GM21737 (cell line): ENCODE data around the gene ARID3C.

Source experiments
- ATAC-seq: cut with Tn5 transposase; IDR thresholded peaks from one replicate; pipeline ENCODE4 v1.9.1; 2021; ENCODE audit warnings: mild to moderate bottlenecking, moderate library complexity; ENCODE audit not compliant: unreplicated experiment

ARID3C gene

DNA sequence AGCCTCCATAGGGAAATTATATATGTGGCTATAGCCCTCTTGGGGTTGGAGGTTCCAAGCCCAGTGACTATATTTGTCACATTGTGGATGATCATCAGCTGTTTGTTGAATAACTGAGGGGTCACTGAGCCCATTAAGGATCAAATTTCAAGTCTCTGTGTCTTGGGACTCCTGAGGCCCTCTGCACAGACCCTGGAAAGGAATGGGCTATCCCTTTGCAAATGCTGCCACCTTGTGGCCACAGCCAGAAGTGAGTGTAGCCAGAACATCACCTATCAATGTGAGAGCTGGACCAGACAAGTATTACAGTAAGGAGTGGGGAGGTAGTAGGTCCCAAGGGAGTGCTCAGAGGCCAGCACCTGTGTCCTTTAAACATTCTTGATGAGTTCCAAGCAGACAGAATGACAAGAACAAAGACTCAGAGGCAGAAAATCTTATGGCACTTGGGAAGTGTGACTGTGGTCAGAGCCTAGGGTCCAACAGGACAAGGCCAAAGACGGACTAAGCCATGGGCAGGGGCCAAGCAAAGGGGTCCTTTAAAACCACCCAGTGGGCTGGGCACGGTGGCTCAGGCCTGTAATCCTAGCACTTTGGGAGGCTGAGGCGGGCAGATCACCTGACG, 25.1 kb downstream of the ARID3C start:
- peak; percentile 59 for ATAC-seq

DNA sequence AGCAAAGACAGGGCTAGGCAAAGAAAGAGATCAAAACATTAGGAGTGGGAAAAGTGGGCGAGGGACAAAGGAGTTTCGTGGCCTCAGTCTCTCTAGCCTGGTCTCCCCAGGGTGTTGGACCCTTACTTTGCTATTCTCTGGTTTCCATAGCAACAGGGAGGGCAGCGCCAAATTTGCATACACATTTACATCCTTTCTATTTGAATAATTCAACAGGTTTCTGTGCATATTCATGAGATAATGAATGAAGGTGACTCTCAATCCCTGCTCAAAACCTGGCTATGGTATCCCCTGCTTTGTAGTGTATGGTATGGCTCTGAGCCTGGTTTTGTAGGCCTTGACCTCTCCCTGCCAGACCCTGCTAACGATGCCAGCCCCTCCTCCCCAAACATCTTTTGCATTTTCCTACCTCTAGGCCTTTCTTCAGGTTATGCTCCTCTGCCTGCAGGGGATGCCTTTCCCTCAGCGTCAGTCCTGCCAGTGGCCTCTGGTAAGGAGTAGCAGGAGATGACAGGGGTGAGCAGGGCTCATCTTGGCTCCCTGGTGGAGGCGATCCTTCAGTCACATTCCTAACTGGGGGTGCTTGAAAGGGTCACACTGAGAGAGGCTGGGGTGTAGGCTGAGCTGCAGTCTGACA, 26.8 kb downstream of the ARID3C start:
- no peak for ATAC-seq

DNA sequence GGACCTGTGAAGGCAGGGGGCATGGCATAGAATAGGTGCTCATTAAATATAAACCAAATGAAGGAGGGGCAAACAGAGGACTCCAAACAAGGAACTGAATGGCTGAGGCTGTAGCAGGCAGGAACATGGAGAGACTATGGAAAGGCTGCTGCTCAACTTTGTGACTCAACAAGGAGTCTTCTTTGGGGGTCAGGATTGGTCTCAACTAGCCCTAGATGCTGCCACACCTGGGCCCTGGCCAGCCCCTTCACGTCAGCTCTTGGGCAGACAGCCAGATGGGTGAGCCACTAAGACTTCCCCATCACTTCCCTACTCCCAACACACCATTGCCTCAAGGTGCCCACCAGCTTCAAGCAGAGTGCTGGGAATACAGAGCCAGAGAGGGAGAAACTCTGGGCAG, 28.0 kb downstream of the ARID3C start:
- ATAC-seq = no peak

DNA sequence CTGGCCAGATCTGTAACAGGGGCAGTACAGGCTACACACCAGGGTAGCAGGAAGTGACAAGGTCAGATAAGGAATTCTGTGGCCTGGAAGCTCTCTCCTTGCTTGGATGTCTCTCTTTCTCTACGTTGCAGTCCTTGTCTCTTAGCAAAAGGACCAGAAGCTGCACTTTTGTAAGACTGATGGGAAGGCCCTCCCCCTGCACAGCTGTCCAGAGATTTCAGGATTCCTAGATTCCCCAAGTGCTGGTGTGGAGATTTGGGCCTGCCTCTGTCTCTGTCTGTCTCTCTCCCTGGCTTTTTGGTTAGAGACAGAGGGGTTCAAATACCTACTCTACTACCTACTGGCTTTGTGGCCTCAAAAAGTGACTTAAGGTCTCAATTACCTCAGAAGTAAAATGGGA, 29.3 kb downstream of the ARID3C start:
- ATAC-seq = no peak

DNA sequence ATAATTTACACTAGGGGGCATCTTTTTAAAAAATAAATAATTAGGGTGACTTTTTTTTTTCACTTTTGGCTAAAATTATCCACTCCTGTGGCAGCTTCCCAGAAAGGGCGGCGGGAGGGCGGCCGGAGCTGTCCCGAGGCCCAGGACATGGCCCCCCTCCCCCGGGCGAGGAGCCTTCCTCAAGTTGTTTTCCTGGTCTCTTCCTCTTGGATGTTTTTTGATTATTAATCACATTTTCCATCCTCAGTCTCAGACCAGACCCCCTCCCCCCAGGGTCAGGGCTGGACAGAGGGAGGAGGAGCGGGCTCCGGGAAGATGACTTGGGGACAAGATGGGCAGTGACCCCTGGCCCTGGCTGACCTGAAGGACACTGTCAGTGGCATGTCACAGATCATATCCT, 34.7 kb downstream of the ARID3C start:
- ATAC-seq = no peak

DNA sequence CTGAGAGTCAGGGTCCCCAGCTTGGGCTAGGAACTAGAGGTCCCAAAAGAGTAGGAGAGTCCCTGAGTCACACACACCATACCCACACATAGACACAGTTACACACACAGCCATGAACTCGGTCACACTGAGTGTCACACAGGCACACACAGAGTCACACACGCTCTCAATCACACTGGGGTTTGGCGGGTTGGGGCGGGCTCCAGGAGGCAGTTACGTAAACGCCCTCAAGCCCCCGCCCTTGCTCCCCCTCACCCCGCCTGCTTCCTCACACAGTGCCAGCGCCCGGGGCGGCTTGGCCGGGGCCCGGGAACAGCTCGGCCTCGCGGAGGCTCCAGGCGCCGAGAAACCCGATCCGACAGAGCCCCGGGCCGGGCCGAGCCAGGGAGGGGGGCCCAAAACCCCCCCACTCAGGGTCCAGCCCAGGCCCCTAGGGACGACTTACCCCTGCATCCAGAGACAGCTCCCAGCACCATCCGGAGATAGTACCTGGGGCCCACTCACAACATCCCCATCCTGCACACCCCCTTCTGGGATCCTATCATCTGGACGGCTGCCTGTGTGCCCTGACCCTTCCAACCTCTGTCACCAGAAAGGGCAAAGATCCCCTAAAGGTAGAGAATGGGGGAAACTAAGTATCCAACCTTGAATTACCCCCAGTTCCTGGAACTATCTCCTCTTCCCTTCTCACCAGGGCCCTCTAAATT, 35.8 kb downstream of the ARID3C start:
- no peak for ATAC-seq

DNA sequence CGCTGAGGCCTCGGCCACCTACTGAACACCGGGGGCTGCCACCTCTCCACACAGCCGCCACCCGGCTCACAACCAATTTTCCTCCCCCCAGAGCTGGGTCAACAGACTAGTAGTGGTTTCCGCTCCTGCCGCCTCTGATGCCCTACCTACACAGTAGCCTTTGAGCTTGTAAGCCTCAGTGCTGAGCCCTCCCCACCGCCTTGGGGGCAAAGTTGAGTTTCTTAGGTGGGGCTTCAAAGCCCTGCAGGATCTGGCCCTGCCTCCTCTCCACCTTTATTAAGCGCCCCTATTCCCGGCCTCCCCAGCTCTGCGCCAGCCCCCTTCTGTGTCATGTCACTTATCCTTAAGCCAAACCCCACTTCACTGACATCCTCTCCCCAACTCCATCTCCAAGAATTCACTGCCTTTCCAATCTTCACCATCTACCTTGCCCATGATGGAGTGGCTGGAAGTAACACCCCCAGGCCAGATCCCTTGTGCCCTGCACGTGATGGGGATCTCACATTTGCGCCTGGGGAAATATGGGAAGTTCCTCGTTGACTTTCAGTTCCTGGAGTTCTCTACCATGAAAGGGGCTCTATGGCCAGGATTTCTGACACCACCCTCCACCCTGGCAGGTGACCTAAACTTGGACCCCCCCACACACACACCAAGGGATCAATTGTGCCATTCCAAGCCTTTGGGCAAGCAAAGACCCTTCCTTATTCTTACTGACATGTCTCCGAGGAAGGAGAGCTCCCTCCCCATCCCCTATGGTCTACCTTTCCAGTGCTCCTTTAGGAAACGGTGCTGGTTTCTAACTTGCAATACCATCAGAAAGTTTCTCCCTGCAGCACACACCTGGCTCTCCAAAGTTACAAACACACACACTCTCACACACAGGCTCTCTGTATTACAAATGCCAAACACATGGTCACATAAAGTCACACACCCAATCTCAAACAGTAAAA, 36.7 kb downstream of the ARID3C start:
- no peak for ATAC-seq

DNA sequence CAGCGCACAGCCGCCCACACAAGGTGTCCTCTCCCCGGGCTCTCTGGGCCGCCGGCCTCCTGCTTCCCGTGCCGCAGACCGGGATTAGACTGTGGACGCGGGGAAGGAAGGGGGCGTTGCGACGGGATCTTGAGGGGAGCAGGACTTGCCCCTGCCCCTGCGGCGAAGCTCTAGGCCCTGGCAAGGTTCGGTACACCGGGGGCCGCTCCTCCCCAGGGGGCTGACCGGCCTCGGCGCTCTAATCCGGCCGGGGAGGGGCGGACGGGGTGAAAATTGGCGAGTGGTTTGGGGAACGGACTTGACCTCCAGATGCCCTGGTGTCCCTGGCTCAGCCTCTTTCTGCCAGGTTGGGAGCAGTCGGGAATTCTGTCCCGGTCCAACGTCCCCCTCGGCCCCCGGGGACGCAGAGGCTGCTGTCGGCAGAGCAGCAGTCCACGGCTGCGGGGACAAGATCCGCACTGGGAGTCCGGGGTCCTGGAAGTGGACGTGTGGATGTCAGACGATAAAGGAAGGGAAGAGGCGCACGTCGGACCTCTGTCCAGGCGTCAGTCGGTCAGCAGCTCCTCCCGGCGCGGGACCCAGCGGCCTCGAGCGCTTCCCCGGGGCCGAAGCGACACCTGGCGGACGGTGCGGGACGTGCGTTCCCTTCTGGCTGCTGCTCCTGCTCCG, 37.5 kb downstream of the ARID3C start:
- ATAC-seq = no peak

DNA sequence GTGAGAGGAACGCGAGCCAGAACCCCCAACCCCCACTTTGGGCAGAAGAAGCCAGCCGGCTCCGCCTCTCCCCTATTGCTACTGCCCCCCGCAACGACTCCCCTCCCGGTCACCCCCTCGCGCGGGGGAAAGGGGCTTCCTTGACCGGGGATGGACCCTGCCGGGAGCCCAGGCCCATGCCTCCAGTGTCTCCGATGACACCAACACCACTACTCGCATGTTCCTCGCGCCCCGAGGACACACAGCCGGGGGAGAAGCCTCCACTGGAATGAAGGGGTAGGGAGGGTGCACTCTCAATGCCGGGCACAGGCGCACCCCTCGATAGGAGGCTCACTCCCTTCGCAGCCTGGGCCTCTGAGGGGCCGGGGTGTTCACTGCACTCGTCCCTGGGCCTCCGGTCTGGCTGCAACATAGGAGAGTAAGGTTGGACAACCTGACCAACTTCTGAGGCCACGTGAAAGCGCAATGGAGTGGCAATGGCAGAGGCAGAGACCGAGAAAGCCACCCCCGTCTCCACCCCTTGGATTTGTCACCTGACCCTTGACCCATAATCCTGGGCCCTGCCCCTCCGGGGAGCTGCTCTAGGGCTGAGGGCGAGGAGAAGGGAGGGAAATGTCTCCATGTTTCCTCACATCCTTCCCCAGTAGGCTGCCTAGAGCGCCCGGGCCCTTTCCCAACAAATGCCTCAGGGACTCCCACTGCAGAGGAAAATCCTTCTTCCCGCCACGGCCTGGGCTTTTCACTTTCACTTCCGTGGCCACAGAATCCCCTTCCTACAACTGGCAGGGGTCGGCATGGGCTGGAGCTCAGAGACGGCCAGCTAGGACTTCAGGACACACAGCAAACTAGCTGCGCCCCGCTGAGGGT, 38.3 kb downstream of the ARID3C start:
- no peak for ATAC-seq

DNA sequence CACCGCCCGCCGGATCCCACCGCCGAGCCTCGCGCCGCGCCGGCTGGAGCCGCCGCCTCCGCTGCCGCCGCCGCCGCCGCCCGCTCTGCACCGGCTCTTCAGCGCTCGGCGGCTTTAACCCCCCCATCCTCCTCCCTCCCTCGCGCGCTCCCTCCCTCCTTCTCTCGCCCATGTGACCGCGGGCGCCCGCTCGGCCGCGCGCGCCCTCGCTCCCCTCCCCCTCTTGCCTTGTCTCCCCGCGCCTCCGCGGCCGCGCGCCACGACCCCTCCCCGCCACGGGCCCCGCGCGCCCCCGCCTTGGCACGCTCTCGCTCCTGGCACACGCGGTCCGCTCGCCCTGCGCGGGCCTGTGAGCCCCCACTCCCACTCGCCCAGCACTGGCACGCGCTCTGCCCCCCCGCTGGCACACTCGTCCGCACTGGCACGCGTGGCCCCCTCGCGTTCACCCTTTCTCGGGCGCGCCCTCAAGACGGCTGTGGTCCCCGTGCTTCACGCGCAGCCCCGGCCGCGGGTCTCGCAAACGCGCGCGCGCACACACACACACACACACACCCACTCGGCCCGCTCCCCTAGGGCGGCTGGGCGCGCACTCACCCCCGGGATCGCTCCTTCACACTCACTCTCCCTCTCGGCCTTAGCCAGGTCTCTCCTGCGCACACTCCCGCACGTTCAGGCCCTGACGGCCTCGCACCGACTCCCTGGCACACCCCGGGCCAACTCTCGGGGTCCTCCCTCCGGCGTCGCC, 39.1 kb downstream of the ARID3C start, which contains the start of gene CNTFR:
Gene CNTFR (minus strand): TSS at position 89 of the 745 bp plus-strand sequence. CDS start 20,743 bp downstream, outside the sequence.
- ATAC-seq = no peak

DNA sequence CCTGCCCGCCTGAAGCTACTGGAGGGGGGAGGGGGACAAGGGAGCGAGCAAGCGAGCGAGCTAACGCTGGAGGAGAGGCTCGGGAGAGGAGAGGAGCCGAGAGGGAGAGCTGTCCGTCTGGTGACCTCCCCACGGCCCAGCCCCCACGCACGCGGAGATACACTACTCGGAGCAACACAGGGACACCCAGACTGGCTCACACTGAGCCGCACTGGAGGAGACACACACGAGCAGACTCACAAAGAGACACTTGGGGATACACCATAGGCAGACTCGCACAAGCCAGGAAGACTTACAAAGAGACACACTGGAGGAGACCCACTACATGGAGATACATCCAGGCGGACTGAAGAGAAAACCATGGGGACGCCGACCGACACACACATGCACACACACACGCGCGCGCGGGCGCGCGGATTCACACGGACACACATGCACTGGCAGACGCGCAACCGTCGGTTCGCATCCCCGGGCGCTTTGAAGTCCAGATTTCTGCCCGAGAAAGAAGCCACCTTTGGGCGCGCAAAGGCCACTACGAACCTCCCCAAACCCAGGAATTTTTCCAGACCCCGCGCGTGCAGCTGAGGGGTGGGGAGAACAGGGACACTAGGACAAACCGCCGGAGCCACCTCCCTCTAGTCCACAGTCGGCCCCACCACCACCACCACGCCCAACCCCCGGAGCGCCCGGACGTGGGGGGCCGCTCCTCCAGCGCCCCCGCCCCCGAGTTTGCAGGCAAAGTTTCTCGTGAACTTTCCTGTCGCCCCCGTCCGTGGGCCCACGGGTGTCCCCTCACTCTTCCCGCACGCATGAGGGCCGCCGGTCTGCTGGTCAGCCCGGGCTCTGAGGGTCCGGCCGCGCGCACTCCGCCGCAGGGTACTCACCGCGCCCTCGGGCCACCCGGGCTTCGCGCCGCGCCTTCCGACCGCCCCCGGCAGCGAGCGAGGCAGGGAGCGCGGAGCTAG, 39.9 kb downstream of the ARID3C start:
- ATAC-seq = no peak

DNA sequence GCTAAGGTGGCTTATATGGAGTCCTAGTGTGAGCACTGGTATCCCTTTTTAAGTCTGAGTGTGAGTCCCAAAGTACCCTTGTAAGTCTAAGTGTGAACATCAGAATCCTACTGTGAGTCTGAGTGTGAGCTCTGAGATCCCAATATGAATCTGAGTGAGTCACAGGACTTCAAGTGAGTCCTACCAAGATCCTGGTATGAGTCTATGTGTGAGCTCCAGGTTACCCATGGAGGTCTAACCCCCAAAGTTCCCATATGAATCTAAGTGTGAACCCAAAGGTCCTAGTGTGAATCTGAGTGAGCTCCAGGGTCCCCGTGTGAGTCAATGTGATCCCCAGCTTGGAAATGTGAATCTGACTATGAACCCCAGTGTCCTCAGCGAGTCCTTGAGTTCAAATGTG, 41.6 kb downstream of the ARID3C start:
- no peak for ATAC-seq

DNA sequence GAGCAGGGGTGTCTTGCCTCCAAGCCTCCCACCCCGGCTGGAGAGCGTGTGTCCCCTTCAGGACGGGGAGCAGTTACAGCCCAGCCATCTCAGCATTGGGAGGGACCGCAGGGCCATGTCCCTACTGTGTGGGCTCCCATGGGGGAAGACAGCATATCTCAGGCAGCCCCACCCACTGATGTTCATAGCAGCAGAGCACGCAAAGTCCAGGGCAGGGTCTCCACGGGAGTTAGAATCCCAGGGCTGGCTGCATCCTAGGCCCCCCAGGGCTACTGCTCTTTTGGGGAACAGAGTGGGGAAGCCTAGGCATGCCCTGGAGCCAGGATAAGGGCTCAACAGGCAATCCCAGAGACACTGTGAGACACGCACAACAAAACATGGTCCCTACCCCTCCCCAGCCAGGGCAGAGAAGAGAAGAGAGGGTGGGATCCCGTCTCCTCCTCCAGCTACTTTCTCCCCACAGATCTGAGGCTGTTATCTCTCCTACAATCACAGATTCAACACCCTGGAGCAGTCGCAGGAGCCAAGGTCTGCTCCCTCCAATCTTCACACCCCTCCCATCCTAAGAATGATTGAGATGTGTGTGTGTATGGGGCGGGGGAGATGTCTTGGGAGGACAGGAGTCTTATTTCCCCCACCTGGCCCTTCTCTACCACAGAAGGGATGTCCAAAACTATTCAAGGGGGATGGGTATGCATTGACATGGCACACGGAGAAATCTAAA, 42.8 kb downstream of the ARID3C start:
- ATAC-seq = no peak

DNA sequence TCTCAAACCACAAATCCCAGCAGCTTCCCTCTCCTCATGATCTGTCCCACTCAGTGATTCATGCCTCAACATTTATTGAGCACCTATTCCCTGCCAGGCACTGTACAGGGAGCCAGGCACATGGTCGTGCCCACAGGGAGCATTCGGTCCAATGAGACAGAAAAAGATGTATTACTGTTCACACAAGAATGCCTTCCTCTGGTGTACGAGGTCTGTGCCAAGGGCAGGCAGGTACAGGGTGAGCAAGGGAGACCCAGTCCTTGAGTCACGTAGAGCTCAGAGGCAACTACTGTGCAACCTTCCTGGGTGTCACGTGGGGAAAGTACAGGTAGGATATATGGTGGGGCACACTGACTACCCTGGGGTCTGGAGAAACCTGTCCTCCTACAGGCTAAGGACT, 43.9 kb downstream of the ARID3C start:
- ATAC-seq = no peak

DNA sequence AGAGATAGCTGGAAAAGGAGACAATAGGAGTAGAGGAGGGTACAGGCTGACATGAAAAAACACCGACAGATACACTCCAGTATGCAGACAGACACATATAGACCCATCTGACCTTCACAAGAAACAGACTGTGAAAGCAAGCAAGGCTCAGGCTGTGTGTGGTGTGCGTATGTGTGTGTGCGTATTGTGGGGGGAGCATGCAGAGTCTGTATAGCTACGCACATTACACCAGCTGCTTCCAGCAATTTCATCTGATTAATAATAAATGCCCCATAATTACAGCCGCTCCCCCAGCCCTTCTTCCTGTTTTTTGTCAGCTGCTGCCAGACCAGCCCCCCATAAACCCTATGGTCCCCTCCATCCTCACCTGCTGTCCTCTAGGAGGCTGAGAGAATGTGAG, 46.1 kb downstream of the ARID3C start:
- no peak for ATAC-seq

DNA sequence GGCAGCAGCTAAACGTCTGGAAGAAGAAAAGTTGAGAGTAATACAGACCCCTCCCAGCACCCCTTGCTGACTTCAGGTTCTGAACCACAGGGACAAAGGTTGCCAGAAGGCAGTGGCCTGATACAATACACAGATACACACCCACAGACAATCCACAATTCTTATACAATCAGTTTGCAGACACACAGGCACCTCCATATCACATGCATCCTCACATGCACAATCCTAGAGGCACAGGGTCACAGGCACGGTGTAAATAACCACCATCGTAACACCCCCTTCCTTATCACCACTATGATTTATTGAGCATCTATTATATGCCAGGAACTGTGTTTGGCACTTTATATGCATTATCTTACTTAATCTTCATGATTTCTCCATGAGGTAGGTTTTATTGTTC, 47.5 kb downstream of the ARID3C start:
- no peak for ATAC-seq

DNA sequence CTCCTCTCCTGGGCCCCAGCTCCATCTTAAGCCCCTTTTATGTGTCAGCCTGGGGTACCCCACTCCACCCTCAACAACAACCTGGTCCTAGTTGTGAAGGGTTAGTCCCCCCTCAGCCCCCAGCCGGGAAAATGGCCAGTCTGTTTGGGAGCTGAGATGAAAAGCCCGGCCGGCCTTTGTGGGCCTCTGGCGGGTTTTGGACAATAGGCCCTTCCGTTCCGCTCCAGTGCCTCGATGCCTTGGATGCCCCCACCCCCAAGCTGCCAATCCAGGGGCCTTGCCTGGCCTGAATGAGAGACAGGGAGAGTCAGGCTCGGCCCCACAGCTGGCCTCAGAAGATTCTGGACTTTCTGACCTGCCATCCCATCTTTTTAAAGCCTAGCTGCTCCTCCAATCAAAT, 48.5 kb downstream of the ARID3C start:
- ATAC-seq = no peak
